IMR-90 (cell line): Measurements from ENCODE around the gene SGO1. TPM values are rescaled to one million over a fixed set of nuclear protein-coding genes. Genes with fewer than 3 reads are reported as not detected.

Source experiments
- ATAC-seq: fragments of 200-7000 bp; cut with Tn5 transposase; 2 replicates; pipeline ENCODE4 v1.9.1; 2020; ENCODE audit warnings: low read depth, mild to moderate bottlenecking, moderate library complexity
- BruUV-seq: library from RNA; stranded (reverse); fragments of 400-500 nt; replicated peaks from 2 replicates; lab custom pipeline; 2021; lab: Mats Ljungman, UMichigan
- CTCF ChIA-PET: fragments of 300-600 bp; formaldehyde crosslinking; extraction: SDS; loops from one replicate; lab custom pipeline; 2021; ENCODE audit warnings: antibody characterized with exemption; lab: Yijun Ruan, JAX
- POLR2A ChIA-PET: fragments of 300-600 bp; sonication (Branson Sonifier 250); formaldehyde crosslinking; loops from one replicate; lab custom pipeline; 2022; ENCODE audit warnings: antibody characterized with exemption; ENCODE audit not compliant: unreplicated experiment; lab: Charles Lee
- DNase-seq: peaks from one replicate; pipeline ENCODE4 v3.0.0; 2013
- H2AFZ ChIP-seq: replicated peaks from 2 replicates; pipeline ENCODE3; 2013; ENCODE audit warnings: low read length, mild to moderate bottlenecking; ENCODE audit not compliant: poor library complexity
- H2AK5ac ChIP-seq: 2 replicates; pipeline ENCODE4 v1.6.1; 2013; ENCODE audit warnings: low read depth, low read length, inconsistent platforms
- H2AK9ac ChIP-seq: replicated peaks from 2 replicates; pipeline ENCODE3; 2013; ENCODE audit warnings: mild to moderate bottlenecking, low read depth, low read length, moderate library complexity; ENCODE audit not compliant: poor library complexity
- H2BK120ac ChIP-seq: 2 replicates; pipeline ENCODE4 v1.6.1; 2013; ENCODE audit warnings: low read depth, low read length, inconsistent platforms
- H2BK15ac ChIP-seq: 3 replicates; pipeline ENCODE4 v1.6.1; 2013; ENCODE audit warnings: low read depth, low read length, inconsistent platforms
- H2BK20ac ChIP-seq: 2 replicates; pipeline ENCODE4 v1.6.1; 2013; ENCODE audit warnings: low read depth, mild to moderate bottlenecking, inconsistent platforms, low read length, moderate library complexity
- H2BK5ac ChIP-seq: 2 replicates; pipeline ENCODE4 v1.6.1; 2013; ENCODE audit warnings: mild to moderate bottlenecking, low read depth, low read length, inconsistent platforms; ENCODE audit not compliant: poor library complexity, severe bottlenecking
- H3K14ac ChIP-seq: replicated peaks from 2 replicates; pipeline ENCODE4 v1.6.1; 2013; ENCODE audit warnings: low read depth, low read length, inconsistent platforms
- H3K18ac ChIP-seq: 2 replicates; pipeline ENCODE4 v1.6.1; 2013; ENCODE audit warnings: low read depth, low read length, control low read depth
- H3K23ac ChIP-seq: 2 replicates; pipeline ENCODE4 v1.6.1; 2013; ENCODE audit warnings: low read depth, low read length, inconsistent platforms
- H3K27ac ChIP-seq: 2 replicates; pipeline ENCODE4 v1.5.1; 2013; ENCODE audit warnings: mild to moderate bottlenecking, control low read depth, low read length; ENCODE audit not compliant: insufficient read depth
- H3K27me3 ChIP-seq: 2 replicates; pipeline ENCODE4 v1.6.1; 2013; ENCODE audit warnings: low read length; ENCODE audit not compliant: control insufficient read depth, insufficient read depth
- H3K36me3 ChIP-seq: 2 replicates; pipeline ENCODE4 v1.6.1; 2013; ENCODE audit warnings: low read length, mixed read lengths; ENCODE audit not compliant: control insufficient read depth, insufficient read depth
- H3K4ac ChIP-seq: 2 replicates; pipeline ENCODE4 v1.6.1; 2013; ENCODE audit warnings: low read depth, low read length, inconsistent platforms
- H3K4me1 ChIP-seq: 2 replicates; pipeline ENCODE4 v1.6.1; 2013; ENCODE audit warnings: low read length, mixed read lengths; ENCODE audit not compliant: control insufficient read depth, insufficient read depth
- H3K4me2 ChIP-seq: 2 replicates; pipeline ENCODE4 v1.6.1; 2013; ENCODE audit warnings: low read depth, mild to moderate bottlenecking, control low read depth, low read length, moderate library complexity
- H3K4me3 ChIP-seq: 2 replicates; pipeline ENCODE4 v1.5.1; 2013; ENCODE audit warnings: low read depth, mild to moderate bottlenecking, control low read depth, low read length, moderate library complexity; ENCODE audit not compliant: insufficient read depth
- H3K56ac ChIP-seq: 2 replicates; pipeline ENCODE4 v1.6.1; 2013; ENCODE audit warnings: low read length, inconsistent platforms; ENCODE audit not compliant: insufficient read depth; ENCODE audit errors: extremely low read depth
- H3K79me1 ChIP-seq, 2 experiments: 2 replicates each; pipeline ENCODE4 v1.6.1; 2013; ENCODE audit warnings: low read length in 2 of 2, inconsistent platforms in 1 of 2, low read depth in 1 of 2
- H3K9ac ChIP-seq: 2 replicates; pipeline ENCODE4 v1.6.1; 2013; ENCODE audit warnings: low read depth, low read length, control low read depth
- H3K9me1 ChIP-seq: 2 replicates; pipeline ENCODE4 v1.6.1; 2013; ENCODE audit warnings: low read length, inconsistent platforms; ENCODE audit not compliant: insufficient read depth
- H3K9me3 ChIP-seq: 2 replicates; pipeline ENCODE4 v1.6.1; 2013; ENCODE audit warnings: low read length; ENCODE audit not compliant: control insufficient read depth, insufficient read depth
- H4K20me1 ChIP-seq: 2 replicates; pipeline ENCODE4 v1.6.1; 2013; ENCODE audit warnings: low read length, inconsistent platforms; ENCODE audit not compliant: insufficient read depth
- H4K5ac ChIP-seq: 2 replicates; pipeline ENCODE4 v1.6.1; 2013; ENCODE audit warnings: mild to moderate bottlenecking, low read depth, low read length, control low read depth
- H4K8ac ChIP-seq, 2 experiments: 2 replicates each; pipeline ENCODE4 v1.6.1; 2013; ENCODE audit warnings: low read depth in 2 of 2, low read length in 2 of 2, control low read depth in 1 of 2, inconsistent platforms in 1 of 2
- H4K91ac ChIP-seq: 2 replicates; pipeline ENCODE4 v1.6.1; 2013; ENCODE audit warnings: low read depth, low read length, inconsistent platforms; ENCODE audit not compliant: insufficient read depth
- BHLHE40 ChIP-seq: fragments of 150-350 bp; IDR thresholded peaks from 2 replicates; pipeline ENCODE4 v1.6.1; 2016; ENCODE audit warnings: mild to moderate bottlenecking, low read depth, low read length
- CHD1 ChIP-seq: IDR thresholded peaks from 2 replicates; pipeline ENCODE4 v1.6.1; 2012; ENCODE audit warnings: low read depth, low read length, improper control_type of control experiment
- FOS ChIP-seq: fragments of 150-350 bp; IDR thresholded peaks from 2 replicates; pipeline ENCODE4 v1.6.1; 2016; ENCODE audit warnings: low read depth, low read length
- MAFK ChIP-seq: IDR thresholded peaks from 2 replicates; pipeline ENCODE4 v1.6.1; 2012; ENCODE audit warnings: low read depth, low read length, improper control_type of control experiment
- MAZ ChIP-seq: IDR thresholded peaks from 2 replicates; pipeline ENCODE4 v1.6.1; 2012; ENCODE audit warnings: low read depth, mild to moderate bottlenecking, low read length, improper control_type of control experiment, moderate library complexity, borderline replicate concordance
- NFE2L2 ChIP-seq: fragments of 150-350 bp; IDR thresholded peaks from 2 replicates; pipeline ENCODE4 v1.6.1; 2016; ENCODE audit warnings: low read depth, mild to moderate bottlenecking, low read length
- POLR2A ChIP-seq: IDR thresholded peaks from 2 replicates; pipeline ENCODE4 v1.6.1; 2012; ENCODE audit warnings: mild to moderate bottlenecking, low read depth, low read length
- RAD21 ChIP-seq: IDR thresholded peaks from 2 replicates; pipeline ENCODE4 v1.6.1; 2012; ENCODE audit warnings: low read length, improper control_type of control experiment
- RFX5 ChIP-seq: IDR thresholded peaks from 2 replicates; pipeline ENCODE4 v1.8.0; 2012; ENCODE audit warnings: low read depth, mild to moderate bottlenecking, low read length, moderate library complexity
- SMC3 ChIP-seq: fragments of 150-350 bp; IDR thresholded peaks from 2 replicates; pipeline ENCODE4 v1.6.1; 2016; ENCODE audit warnings: low read depth, mild to moderate bottlenecking, antibody characterized with exemption, low read length, moderate library complexity
- WGBS, 2 experiments: methylation state at CpG; one replicate each; pipeline versions ENCODE4 v1.1.5 to v1.1.7; 2013; ENCODE audit warnings: missing lambda C conversion rate in 2 of 2; ENCODE audit not compliant: insufficient read length in 1 of 2; ENCODE audit errors: extremely low coverage in 2 of 2; 5-methylcytosine and 5-hydroxymethylcytosine counted together
- dilution Hi-C: fragments of 300-500 bp; cut with HindIII; formaldehyde crosslinking; loops from one replicate; pipeline ENCODE4 v1.14.3; 2018; ENCODE audit warnings: low sequenced_read_pairs; ENCODE audit not compliant: unreplicated experiment
- in situ Hi-C: fragments of 300-500 bp; cut with MboI; formaldehyde crosslinking; loops from 3 replicates; pipeline ENCODE4 v1.14.3; 2019; ENCODE audit warnings: low sequenced_read_pairs, inconsistent platforms, mixed read lengths
- intact Hi-C: fragments of 100-400 bp; cut with micrococcal nuclease; formaldehyde crosslinking; loops from 2 replicates; pipeline ENCODE4 v1.10.0; 2022
- polyA plus RNA-seq, 3 experiments: library from polyadenylated mRNA; depleted of rRNA; stranded (reverse); fragments of >200 nt; gene quantifications; 2 replicates each; pipeline ENCODE4 v1.2.3, GENCODE V29; 2012; ENCODE audit warnings: low replicate concordance in 1 of 3
- total RNA-seq: library from RNA; depleted of rRNA; stranded (reverse); fragments of >200 nt; gene quantifications from 2 replicates; pipeline ENCODE4 v1.2.3, GENCODE V29; 2012
- TF ChIP-seq, protein P1 (sequence below): fragments of 150-350 bp; IDR thresholded peaks from 2 replicates; pipeline ENCODE4 v1.6.1; 2016; ENCODE audit warnings: low read depth, mild to moderate bottlenecking, low read length, moderate library complexity, borderline replicate concordance

SGO1 gene
- total and polyA plus RNA-seq, 2 of the 4 experiments (the other 2 are of a cell fraction), result 3.2 to 5.2 TPM

DNA sequence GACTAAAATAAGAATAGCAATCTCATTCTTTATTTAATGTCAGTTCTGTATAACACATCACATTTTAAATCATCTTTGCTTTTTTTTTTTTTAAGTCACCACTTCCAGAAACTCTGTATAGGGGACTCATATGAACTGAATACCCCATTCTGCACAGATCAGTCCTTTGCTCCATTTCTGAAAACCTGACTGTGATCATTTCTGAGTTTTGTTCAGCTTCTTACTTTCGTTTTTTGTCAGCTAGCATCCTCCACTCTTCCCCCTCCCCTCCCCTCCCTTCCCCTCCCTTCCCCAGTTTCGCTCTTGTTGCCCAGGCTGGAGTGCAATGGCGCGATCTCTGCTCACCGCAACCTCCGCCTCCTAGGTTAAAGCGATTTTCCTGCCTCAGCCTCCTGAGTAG is 49.8 kb upstream of the SGO1 start:
- Histone ChIP-seq H4K20me1 (no peaks in the 10 kb centered on the region), H4K91ac (no peak overlapping the region), H4K5ac (no peak overlapping the region), H3K23ac (no peak overlapping the region), H3K4me2 (no peak overlapping the region), H2AK9ac (no peak overlapping the region), H2BK120ac (no peak overlapping the region), H3K56ac (no peak overlapping the region), H4K8ac (no peak overlapping the region), H3K27me3 (no peaks in the 10 kb centered on the region), H2BK20ac (no peak overlapping the region), H3K9me3 (peaks cover 3% of the 10 kb centered on the region; the same call in 1 of the 2 replicates), H3K9ac (no peak overlapping the region), H2BK5ac (no peak overlapping the region), H3K4me3 (no peak overlapping the region), H3K4me1 (no peaks in the 10 kb centered on the region), H2AK5ac (no peak overlapping the region), H3K9me1 (no peaks in the 10 kb centered on the region), H3K27ac (no peak overlapping the region), H3K79me1 (no peaks in the 10 kb centered on the region), H2AFZ (no peak overlapping the region), H3K18ac (no peak overlapping the region), H3K14ac (no peak overlapping the region), H2BK15ac (no peak overlapping the region), H3K4ac (no peak overlapping the region), H3K36me3 (no peaks in the 10 kb centered on the region)
- ATAC-seq (no peak), DNase-seq (no peak)
- no TSS peak for BruUV-seq
- intact Hi-C loops, result no loop called here
- POLR2A ChIA-PET, result no interaction called here
- no CpG with 5 or more reads among the region's 7 CpGs for WGBS, 2 experiments
- dilution Hi-C loops, result no loop called here
- in situ Hi-C loops, result no loop called here
- no peak for TF ChIP-seq SMC3
- TF ChIP-seq POLR2A, result no peak
- no peak for TF ChIP-seq MAFK
- TF ChIP-seq FOS, result no peak
- no peak for TF ChIP-seq RFX5
- TF ChIP-seq, protein P1, sequence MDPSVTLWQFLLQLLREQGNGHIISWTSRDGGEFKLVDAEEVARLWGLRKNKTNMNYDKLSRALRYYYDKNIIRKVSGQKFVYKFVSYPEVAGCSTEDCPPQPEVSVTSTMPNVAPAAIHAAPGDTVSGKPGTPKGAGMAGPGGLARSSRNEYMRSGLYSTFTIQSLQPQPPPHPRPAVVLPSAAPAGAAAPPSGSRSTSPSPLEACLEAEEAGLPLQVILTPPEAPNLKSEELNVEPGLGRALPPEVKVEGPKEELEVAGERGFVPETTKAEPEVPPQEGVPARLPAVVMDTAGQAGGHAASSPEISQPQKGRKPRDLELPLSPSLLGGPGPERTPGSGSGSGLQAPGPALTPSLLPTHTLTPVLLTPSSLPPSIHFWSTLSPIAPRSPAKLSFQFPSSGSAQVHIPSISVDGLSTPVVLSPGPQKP, result no peak
- no peak for TF ChIP-seq CHD1
- TF ChIP-seq NFE2L2, result no peak
- TF ChIP-seq MAZ, result no peak
- TF ChIP-seq BHLHE40, result no peak
- TF ChIP-seq RAD21, result no peak
- CTCF ChIA-PET, result interaction anchor here (0.6 kb wide), 1 partner anchor 313 kb away, joined by 3 read pairs; no protein-coding TSS in a partner anchor
